CD4-positive, alpha-beta T cell (primary cell): ENCODE data around the gene URGCP. TPM values are rescaled to one million over a fixed set of nuclear protein-coding genes. Genes with fewer than 3 reads are reported as not detected.

Source experiments
- ATAC-seq: fragments of 200-7000 bp; cut with Tn5 transposase; one replicate; pipeline ENCODE4 v1.10.0; 2022; ENCODE audit warnings: mild to moderate bottlenecking; ENCODE audit not compliant: poor library complexity
- CTCF ChIA-PET: fragments of 350-600 bp; sonication (Branson Sonifier 250); formaldehyde crosslinking; loops from one replicate; lab custom pipeline; 2021; ENCODE audit warnings: antibody characterized with exemption, inconsistent platforms; lab: Charles Lee
- POLR2A ChIA-PET: fragments of 350-600 bp; sonication (Branson Sonifier 250); formaldehyde crosslinking; loops from one replicate; lab custom pipeline; 2021; ENCODE audit warnings: antibody characterized with exemption, inconsistent platforms; lab: Charles Lee
- DNase-seq, 14 experiments: peaks; one replicate each; pipeline ENCODE4 v3.0.0-alpha.2; 2013 to 2020; ENCODE audit warnings: mixed read lengths in 2 of 14
- H3K27ac ChIP-seq, 2 donors: one replicate each; pipeline versions ENCODE4 v1.5.1 to v1.7.0; 2013; ENCODE audit warnings: low read length in 2 of 2, low read depth in 1 of 2, mild to moderate bottlenecking in 1 of 2
- H3K27me3 ChIP-seq, 2 experiments: 1 replicate in 1 of 2; 2 replicates in 1 of 2; pipeline versions ENCODE4 v1.6.1 to v1.7.0; 2013; ENCODE audit warnings: low read length in 2 of 2, control low read depth in 1 of 2, mild to moderate bottlenecking in 1 of 2, moderate library complexity in 1 of 2; ENCODE audit not compliant: insufficient read depth in 2 of 2, control insufficient read depth in 1 of 2
- H3K36me3 ChIP-seq: one replicate; pipeline ENCODE4 v1.6.1; 2013; ENCODE audit warnings: low read length, control low read depth; ENCODE audit not compliant: insufficient read depth
- H3K4me1 ChIP-seq: one replicate; pipeline ENCODE4 v1.6.1; 2013; ENCODE audit warnings: low read length, control low read depth; ENCODE audit not compliant: insufficient read depth
- H3K4me3 ChIP-seq: one replicate; pipeline ENCODE4 v1.5.1; 2013; ENCODE audit warnings: mild to moderate bottlenecking, low read length, moderate library complexity
- H3K9me3 ChIP-seq, 2 experiments: 1 replicate in 1 of 2; 2 replicates in 1 of 2; pipeline versions ENCODE4 v1.6.1 to v1.7.0; 2013; ENCODE audit warnings: low read length in 2 of 2, mild to moderate bottlenecking in 2 of 2, control low read depth in 1 of 2, moderate library complexity in 1 of 2; ENCODE audit not compliant: control insufficient read depth in 1 of 2, insufficient read depth in 1 of 2
- H3K27ac Mint-ChIP-seq: one replicate; pipeline ENCODE4 v1.8.0; 2020; ENCODE audit warnings: mixed read lengths
- H3K27me3 Mint-ChIP-seq: one replicate; pipeline ENCODE4 v1.8.0; 2021; ENCODE audit warnings: mixed read lengths
- H3K36me3 Mint-ChIP-seq: one replicate; pipeline ENCODE4 v1.8.0; 2021; ENCODE audit warnings: low read depth, mixed read lengths
- H3K4me1 Mint-ChIP-seq: one replicate; pipeline ENCODE4 v1.8.0; 2021; ENCODE audit warnings: low read depth, mixed read lengths
- H3K4me3 Mint-ChIP-seq: one replicate; pipeline ENCODE4 v1.8.0; 2020; ENCODE audit warnings: mild to moderate bottlenecking, mixed read lengths
- H3K9me3 Mint-ChIP-seq: one replicate; pipeline ENCODE4 v1.8.0; 2020; ENCODE audit warnings: mixed read lengths
- CTCF ChIP-seq: fragments of 200-600 bp; IDR thresholded peaks from one replicate; pipeline ENCODE4 v1.8.0; 2022; ENCODE audit warnings: antibody characterized with exemption, mild to moderate bottlenecking
- intact Hi-C, 2 experiments: fragments of 100-400 bp; cut with DNase I in 1 of 2; cut with micrococcal nuclease in 1 of 2; formaldehyde crosslinking; loops; one replicate each; pipeline versions ENCODE4 v1.15.1 to v1.9.0; 2023 to 2025; cut with DNase I, micrococcal nuclease
- total RNA-seq, 174 experiments: library from RNA in 2 of 174; stranded (reverse) in 2 of 174; gene quantifications; one replicate each; pipeline ENCODE4 v1.2.3 and lab custom pipeline; 2021 to 2026

Gene URGCP
- total RNA-seq, 2 experiments from 2014 or later: 21.8 to 22.5 TPM

GRCh38 chr7:43922726-43923125, 16.3 kb upstream of the URGCP start:
- H3K4me1 Mint-ChIP-seq: peaks cover 41% of the 10 kb centered on the region
- no peak overlapping the region for H3K4me3 Mint-ChIP-seq
- DNase-seq (no peak), ATAC-seq (no peak)
- Histone ChIP-seq H3K36me3 (peaks cover 9% of the 10 kb centered on the region), H3K27ac (no peak overlapping the region), H3K27me3 (no peaks in the 10 kb centered on the region), H3K4me1 (peaks cover 28% of the 10 kb centered on the region), H3K9me3 (no peaks in the 10 kb centered on the region), H3K4me3 (no peak overlapping the region)
- POLR2A ChIA-PET: no interaction called here
- TF ChIP-seq CTCF: no peak
- no peaks in the 10 kb centered on the region for H3K27me3 Mint-ChIP-seq
- intact Hi-C loops: loop anchor here in 1 of 2 experiments (10.0 kb wide), 1 partner anchor 198 kb away; the partner anchor contains the start of gene COA1
- H3K27ac Mint-ChIP-seq: peak overlapping the region; percentile 12
- peaks cover 21% of the 10 kb centered on the region for H3K36me3 Mint-ChIP-seq
- CTCF ChIA-PET: no interaction called here
- no peaks in the 10 kb centered on the region for H3K9me3 Mint-ChIP-seq

- Mint-ChIP-seq H3K9me3 (no peaks in the 10 kb centered on the region), H3K27me3 (no peaks in the 10 kb centered on the region), H3K4me3 (no peak overlapping the region), H3K36me3 (peaks cover 21% of the 10 kb centered on the region), H3K4me1 (peaks cover 29% of the 10 kb centered on the region), H3K27ac (no peak overlapping the region)
- ChIA-PET CTCF (no interaction called here), POLR2A (interaction anchor here (0.7 kb wide), 1 partner anchor 651 kb away, joined by 3 read pairs; no protein-coding TSS in a partner anchor)
- Histone ChIP-seq H3K4me3 (no peak overlapping the region), H3K27ac (no peak overlapping the region), H3K4me1 (peaks cover 17% of the 10 kb centered on the region), H3K27me3 (no peaks in the 10 kb centered on the region), H3K9me3 (no peaks in the 10 kb centered on the region), H3K36me3 (peaks cover 9% of the 10 kb centered on the region)
- intact Hi-C loops: loop anchor here in 1 of 2 experiments (10.0 kb wide), 1 partner anchor 197 kb away; the partner anchor contains the start of gene COA1
- TF ChIP-seq CTCF: no peak
- ATAC-seq (no peak), DNase-seq (no peak)
Measured at GRCh38 chr7:43921423-43921822, 15.0 kb upstream of the URGCP start.

- H3K27me3 Mint-ChIP-seq: no peaks in the 10 kb centered on the region
- H3K27ac ChIP-seq: no peak overlapping the region
- H3K4me1 ChIP-seq: no peaks in the 10 kb centered on the region
- H3K27me3 ChIP-seq: no peaks in the 10 kb centered on the region
- H3K4me3 ChIP-seq: no peak overlapping the region
- peaks cover 17% of the 10 kb centered on the region for H3K36me3 Mint-ChIP-seq
- no peaks in the 10 kb centered on the region for H3K9me3 Mint-ChIP-seq
- no peak for DNase-seq
- no peak for TF ChIP-seq CTCF
- ChIA-PET CTCF (no interaction called here), POLR2A (no interaction called here)
- no peaks in the 10 kb centered on the region for H3K9me3 ChIP-seq
- H3K4me3 Mint-ChIP-seq: no peak overlapping the region
- intact Hi-C loops: no loop called here
- no peak for ATAC-seq
- peaks cover 9% of the 10 kb centered on the region for H3K36me3 ChIP-seq
- H3K4me1 Mint-ChIP-seq: peaks cover 6% of the 10 kb centered on the region
- H3K27ac Mint-ChIP-seq: no peak overlapping the region
Measured at GRCh38 chr7:43915907-43916306, 9.5 kb upstream of the URGCP start.
